Measurements from ENCODE around the gene CCR9. TPM values are rescaled to one million over a fixed set of nuclear protein-coding genes. Genes with fewer than 3 reads are reported as not detected.
"Not testable (repeated sequence)": the region's sequence is repeated elsewhere in the genome, so short reads cannot be mapped to it uniquely, and the experiment has no call there.

CCR9 gene
- total RNA-seq, 2 donors from 2014 or later: not detected

GRCh38 chr3:45844616-45845015, 41.7 kb upstream of the CCR9 start:
- no peak for TF ChIP-seq CTCF (IDR thresholded peaks at IDR 0.05)
- H3K4me3 ChIP-seq: no peak overlapping the region
- no peaks in the 10 kb centered on the region for H3K9me3 ChIP-seq
- no peaks in the 10 kb centered on the region for H3K27me3 ChIP-seq
- H3K4me1 ChIP-seq: peaks cover 0 to 7% of the 10 kb centered on the region in 2 donors
- H3K36me3 ChIP-seq: no peaks in the 10 kb centered on the region
- no peak overlapping the region for H3K27ac ChIP-seq
- DNase-seq (ENCODE audit: low spot score): no peak

- no peaks in the 10 kb centered on the region for H3K27me3 ChIP-seq
- H3K4me3 ChIP-seq: no peak overlapping the region
- H3K36me3 ChIP-seq: no peaks in the 10 kb centered on the region
- no peak for TF ChIP-seq CTCF (IDR thresholded peaks at IDR 0.05)
- no peaks in the 10 kb centered on the region for H3K4me1 ChIP-seq
- no peak overlapping the region for H3K27ac ChIP-seq
- DNase-seq (ENCODE audit: low spot score): no peak
- no peaks in the 10 kb centered on the region for H3K9me3 ChIP-seq
These were observed 38.0 kb upstream of the CCR9 start for GRCh38 chr3:45848392-45848791.

GRCh38 chr3:45852828-45853227, 33.5 kb upstream of the CCR9 start:
- no peak overlapping the region for H3K27ac ChIP-seq
- no peak for DNase-seq (ENCODE audit: low spot score)
- no peak overlapping the region for H3K4me3 ChIP-seq
- H3K36me3 ChIP-seq: no peaks in the 10 kb centered on the region
- H3K4me1 ChIP-seq: no peaks in the 10 kb centered on the region
- no peak for TF ChIP-seq CTCF (IDR thresholded peaks at IDR 0.05)
- peaks cover 0 to 6% of the 10 kb centered on the region in 2 donors for H3K9me3 ChIP-seq
- H3K27me3 ChIP-seq: no peaks in the 10 kb centered on the region

GRCh38 chr3:45856323-45856722, 30.0 kb upstream of the CCR9 start:
- DNase-seq (ENCODE audit: low spot score); H3K27me3 ChIP-seq; H3K27ac ChIP-seq; H3K9me3 ChIP-seq; H3K36me3 ChIP-seq; H3K4me1 ChIP-seq; H3K4me3 ChIP-seq: not testable (repeated sequence)

GRCh38 chr3:45857024-45857423, 29.3 kb upstream of the CCR9 start:
- not testable (repeated sequence) for H3K27me3 ChIP-seq; H3K27ac ChIP-seq; DNase-seq (ENCODE audit: low spot score); H3K9me3 ChIP-seq; H3K4me3 ChIP-seq; H3K4me1 ChIP-seq; H3K36me3 ChIP-seq

- Histone ChIP-seq H3K4me3 (no peak overlapping the region), H3K27me3 (no peaks in the 10 kb centered on the region), H3K27ac (no peak overlapping the region), H3K36me3 (no peaks in the 10 kb centered on the region), H3K9me3 (peaks cover 0 to 10% of the 10 kb centered on the region in 2 donors), H3K4me1 (no peaks in the 10 kb centered on the region)
- no peak for TF ChIP-seq CTCF (IDR thresholded peaks at IDR 0.05)
- no peak for DNase-seq (ENCODE audit: low spot score)
These were observed 27.4 kb upstream of the CCR9 start for GRCh38 chr3:45858809-45859543.

GRCh38 chr3:45860481-45860880, 25.9 kb upstream of the CCR9 start:
- peaks cover 0 to 10% of the 10 kb centered on the region in 2 donors for H3K9me3 ChIP-seq
- no peak for TF ChIP-seq CTCF (IDR thresholded peaks at IDR 0.05)
- H3K4me1 ChIP-seq: no peaks in the 10 kb centered on the region
- no peak overlapping the region for H3K4me3 ChIP-seq
- H3K27ac ChIP-seq: no peak overlapping the region
- no peaks in the 10 kb centered on the region for H3K36me3 ChIP-seq
- no peaks in the 10 kb centered on the region for H3K27me3 ChIP-seq
- no peak for DNase-seq (ENCODE audit: low spot score)

All from right atrium auricular region (tissue), 2 donors.